Umbilical cord (tissue), 2 donors: Measurements from ENCODE around the gene PTX3. TPM values are rescaled to one million over a fixed set of nuclear protein-coding genes. Genes with fewer than 3 reads are reported as not detected.

Experiments used
- DNase-seq: peaks from one replicate; pipeline ENCODE4 v3.0.0-alpha.2; 2015; ENCODE audit warnings: low spot score
- total RNA-seq: library from RNA; depleted of rRNA; stranded (reverse); fragments of >200 nt; gene quantifications from one replicate; pipeline ENCODE4 v1.2.3, GENCODE V29; 2014; ENCODE audit warnings: low replicate concordance; ENCODE audit not compliant: insufficient read depth

Gene PTX3
- total RNA-seq, 1 donor from 2014 or later, result 33.0 TPM

- no peak for DNase-seq
These were observed 16.0 kb upstream of the PTX3 start for GRCh38 chr3:157420606-157421130.

- DNase-seq, result no peak
These were observed 13.3 kb upstream of the PTX3 start for GRCh38 chr3:157423337-157423736.

- no peak for DNase-seq
These were observed 8.7 kb upstream of the PTX3 start for GRCh38 chr3:157427901-157428300.

- DNase-seq, result peak; percentile 42
These were observed 7.8 kb upstream of the PTX3 start for GRCh38 chr3:157428853-157429252.

GRCh38 chr3:157429708-157430107, 6.9 kb upstream of the PTX3 start:
- no peak for DNase-seq

- DNase-seq, result no peak
These were observed 1.6 kb downstream of the PTX3 start for GRCh38 chr3:157438194-157438730.

- no peak for DNase-seq
These were observed 4.5 kb downstream of the PTX3 start for GRCh38 chr3:157441102-157441624.

GRCh38 chr3:157442729-157443128, 6.1 kb downstream of the PTX3 start:
- no peak for DNase-seq

GRCh38 chr3:157443905-157444796, 7.5 kb downstream of the PTX3 start:
- no peak for DNase-seq

- no peak for DNase-seq
These were observed 8.1 kb downstream of the PTX3 start for GRCh38 chr3:157444797-157445184.

GRCh38 chr3:157445857-157446256, 9.2 kb downstream of the PTX3 start:
- DNase-seq, result no peak

- peak; percentile 53 for DNase-seq
These were observed 10.5 kb downstream of the PTX3 start for GRCh38 chr3:157447026-157447694.

GRCh38 chr3:157452097-157452496, 15.4 kb downstream of the PTX3 start:
- no peak for DNase-seq

- no peak for DNase-seq
These were observed 17.2 kb downstream of the PTX3 start for GRCh38 chr3:157453824-157454223.

- no peak for DNase-seq
These were observed 23.1 kb downstream of the PTX3 start for GRCh38 chr3:157459706-157460105.

GRCh38 chr3:157460253-157460652, 23.6 kb downstream of the PTX3 start:
- DNase-seq, result no peak

GRCh38 chr3:157463816-157464215, 27.2 kb downstream of the PTX3 start:
- no peak for DNase-seq

- DNase-seq, result no peak
These were observed 27.7 kb downstream of the PTX3 start for GRCh38 chr3:157464321-157464720.

- DNase-seq, result no peak
These were observed 29.1 kb downstream of the PTX3 start for GRCh38 chr3:157465741-157466140.

- no peak for DNase-seq
These were observed 30.6 kb downstream of the PTX3 start for GRCh38 chr3:157467200-157467599.

GRCh38 chr3:157469561-157470294, 33.1 kb downstream of the PTX3 start:
- no peak for DNase-seq

GRCh38 chr3:157471064-157471463, 34.4 kb downstream of the PTX3 start:
- DNase-seq, result no peak
